ENCODE measurements around the gene PORCN. TPM values are rescaled to one million over a fixed set of nuclear protein-coding genes. Genes with fewer than 3 reads are reported as not detected.
A peak's percentile ranks its signal among the peaks of the same experiment; 100 is the strongest.

PORCN gene
- total RNA-seq, 1 donor from 2014 or later = 9.4 TPM

GRCh38 chrX:48511560-48511959 lies 2.8 kb downstream of the PORCN start:
- peaks cover 9% of the 10 kb centered on the region for H3K36me3 Mint-ChIP-seq (ENCODE audit: low read depth, unreplicated experiment)
- no peaks in the 10 kb centered on the region for H3K9me3 Mint-ChIP-seq (ENCODE audit: unreplicated experiment)
- H3K27me3 Mint-ChIP-seq (ENCODE audit: unreplicated experiment) = peaks cover 5% of the 10 kb centered on the region
- no peak overlapping the region for H3K27ac Mint-ChIP-seq (ENCODE audit: unreplicated experiment)
- DNase-seq (ENCODE audit: low spot score) = peak; percentile 20
- no peak for TF ChIP-seq CTCF (IDR thresholded peaks at IDR 0.05; ENCODE audit: unreplicated experiment)
- H3K4me1 Mint-ChIP-seq (ENCODE audit: unreplicated experiment) = no peaks in the 10 kb centered on the region
- H3K4me3 Mint-ChIP-seq (ENCODE audit: unreplicated experiment) = no peak overlapping the region

- Mint-ChIP-seq H3K9me3 (ENCODE audit: unreplicated experiment) (no peaks in the 10 kb centered on the region), H3K4me3 (ENCODE audit: unreplicated experiment) (no peak overlapping the region)
These were observed 3.7 kb downstream of the PORCN start for GRCh38 chrX:48512371-48512935.

GRCh38 chrX:48513670-48514069 lies 4.9 kb downstream of the PORCN start:
- no peaks in the 10 kb centered on the region for H3K4me1 Mint-ChIP-seq (ENCODE audit: unreplicated experiment)
- no peaks in the 10 kb centered on the region for H3K9me3 Mint-ChIP-seq (ENCODE audit: unreplicated experiment)
- no peak overlapping the region for H3K27ac Mint-ChIP-seq (ENCODE audit: unreplicated experiment)
- H3K36me3 Mint-ChIP-seq (ENCODE audit: low read depth, unreplicated experiment) = peaks cover 9% of the 10 kb centered on the region
- no peak overlapping the region for H3K4me3 Mint-ChIP-seq (ENCODE audit: unreplicated experiment)
- peaks cover 6% of the 10 kb centered on the region for H3K27me3 Mint-ChIP-seq (ENCODE audit: unreplicated experiment)
- DNase-seq (ENCODE audit: low spot score) = no peak
- no peak for TF ChIP-seq CTCF (IDR thresholded peaks at IDR 0.05; ENCODE audit: unreplicated experiment)

More at GRCh38 chrX:48512371-48512935, 3.7 kb downstream of the PORCN start:
- peaks cover 6% of the 10 kb centered on the region for H3K27me3 Mint-ChIP-seq (ENCODE audit: unreplicated experiment)
- no peak for TF ChIP-seq CTCF (IDR thresholded peaks at IDR 0.05; ENCODE audit: unreplicated experiment)
- H3K36me3 Mint-ChIP-seq (ENCODE audit: low read depth, unreplicated experiment) = peaks cover 9% of the 10 kb centered on the region
- H3K27ac Mint-ChIP-seq (ENCODE audit: unreplicated experiment) = no peak overlapping the region
- no peak for DNase-seq (ENCODE audit: low spot score)
- no peaks in the 10 kb centered on the region for H3K4me1 Mint-ChIP-seq (ENCODE audit: unreplicated experiment)

- Mint-ChIP-seq H3K9me3 (ENCODE audit: unreplicated experiment) (no peaks in the 10 kb centered on the region), H3K4me3 (ENCODE audit: unreplicated experiment) (no peak overlapping the region), H3K27me3 (ENCODE audit: unreplicated experiment) (peaks cover 6% of the 10 kb centered on the region), H3K36me3 (ENCODE audit: low read depth, unreplicated experiment) (peaks cover 9% of the 10 kb centered on the region), H3K27ac (ENCODE audit: unreplicated experiment) (no peak overlapping the region), H3K4me1 (ENCODE audit: unreplicated experiment) (no peaks in the 10 kb centered on the region)
- DNase-seq (ENCODE audit: low spot score) = no peak
- TF ChIP-seq CTCF (IDR thresholded peaks at IDR 0.05; ENCODE audit: unreplicated experiment) = no peak
These were observed 5.5 kb downstream of the PORCN start for GRCh38 chrX:48514126-48514806.

GRCh38 chrX:48514868-48515460 lies 6.2 kb downstream of the PORCN start:
- Mint-ChIP-seq H3K4me3 (ENCODE audit: unreplicated experiment) (no peak overlapping the region), H3K27ac (ENCODE audit: unreplicated experiment) (no peak overlapping the region), H3K36me3 (ENCODE audit: low read depth, unreplicated experiment) (peaks cover 9% of the 10 kb centered on the region), H3K9me3 (ENCODE audit: unreplicated experiment) (no peaks in the 10 kb centered on the region), H3K27me3 (ENCODE audit: unreplicated experiment) (peaks cover 3% of the 10 kb centered on the region), H3K4me1 (ENCODE audit: unreplicated experiment) (no peaks in the 10 kb centered on the region)
- TF ChIP-seq CTCF (IDR thresholded peaks at IDR 0.05; ENCODE audit: unreplicated experiment) = no peak
- DNase-seq (ENCODE audit: low spot score) = no peak
